Stimulated activated effector memory CD8-positive, alpha-beta T cell treated with anti-CD3 and anti-CD28 coated beads, Interleukin-12 subunit alpha, Interleukin-12 subunit beta, amount 100 ng/mL, for 72 hours (primary cell): Measurements from ENCODE around the gene TALDO1.

Source experiments
- ATAC-seq: fragments of 150-1000 bp; cut with Tn5 transposase; 2 replicates; pipeline ENCODE4 v1.10.0; 2021
- DNase-seq, 2 donors: peaks; one replicate each; pipeline ENCODE4 v3.0.0; 2021 to 2022; ENCODE audit warnings: low spot score in 2 of 2
- H3K27ac Mint-ChIP-seq: one replicate; pipeline ENCODE4 v1.8.0; 2022; ENCODE audit warnings: mild to moderate bottlenecking, mixed read lengths
- H3K36me3 Mint-ChIP-seq: one replicate; pipeline ENCODE4 v1.8.0; 2022; ENCODE audit warnings: mild to moderate bottlenecking, mixed read lengths
- H3K4me1 Mint-ChIP-seq: one replicate; pipeline ENCODE4 v1.8.0; 2022; ENCODE audit warnings: mixed read lengths
- H3K4me3 Mint-ChIP-seq: one replicate; pipeline ENCODE4 v1.8.0; 2022; ENCODE audit warnings: mild to moderate bottlenecking, mixed read lengths
- H3K9me3 Mint-ChIP-seq: one replicate; pipeline ENCODE4 v1.8.0; 2022; ENCODE audit warnings: mixed read lengths

The TALDO1 gene

DNA sequence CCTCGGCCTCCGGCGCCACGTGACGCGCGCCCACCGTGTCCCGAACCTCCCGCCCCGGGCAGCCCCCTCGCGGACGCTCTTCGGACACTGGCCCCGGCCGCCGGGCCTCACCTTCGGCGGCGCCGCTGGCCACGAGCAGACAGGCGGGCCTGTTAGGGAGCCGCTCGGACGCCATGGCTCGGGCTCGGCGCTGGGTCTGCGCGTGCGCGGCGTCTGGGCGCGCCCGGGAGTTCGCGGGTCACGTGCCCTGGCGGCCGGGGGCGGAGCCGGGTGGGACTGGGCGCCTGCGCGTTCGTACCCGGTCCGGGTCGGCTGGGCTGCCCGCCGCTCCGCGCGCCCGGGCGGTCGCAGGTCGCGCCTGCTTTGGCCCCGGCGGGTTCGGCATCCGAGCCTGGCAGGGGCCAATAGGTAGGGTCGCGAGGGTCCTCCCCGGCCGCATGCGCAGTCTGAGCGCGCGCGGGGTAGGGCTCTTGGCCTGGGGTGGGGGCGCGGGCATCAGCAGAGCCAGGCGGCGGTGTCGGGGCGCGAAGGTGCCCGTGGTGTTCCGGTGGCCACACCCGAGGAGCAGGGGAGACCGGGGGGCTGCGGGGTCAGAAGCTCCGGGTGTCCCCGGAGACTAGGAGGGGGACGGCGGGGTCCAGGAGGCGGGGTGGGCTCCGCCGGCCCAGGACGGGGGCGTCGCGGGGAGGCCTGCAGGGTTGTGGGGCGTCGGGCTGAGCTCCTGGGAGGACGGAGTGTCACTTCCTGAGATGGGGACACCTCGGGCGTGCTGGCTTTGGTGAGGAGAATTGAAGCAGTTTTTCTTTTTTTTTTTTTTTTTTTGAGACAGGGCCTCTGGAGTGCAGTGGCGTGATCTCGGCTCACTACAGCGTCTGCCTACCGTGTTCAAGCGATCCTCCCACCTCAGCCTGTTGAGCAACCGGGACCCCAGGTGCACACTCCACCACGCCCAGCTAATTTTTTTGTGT, 30.3 kb downstream of the TALDO1 start, which contains the start of gene GATD1:
TSS of gene GATD1 (minus strand) at position 200 of the 968 bp plus-strand sequence. CDS start at position 175, 25 bp downstream.
- Mint-ChIP-seq H3K36me3 (peaks cover 34% of the 10 kb centered on the region), H3K27ac (peak within 1 kb of the TSS; percentile 78), H3K9me3 (no peaks in the 10 kb centered on the region), H3K4me3 (peak within 1 kb of the TSS; percentile 76), H3K4me1 (peaks cover 20% of the 10 kb centered on the region)
- DNase-seq, result peak; percentile 96 to 98
- peak; percentile 88 for ATAC-seq

DNA sequence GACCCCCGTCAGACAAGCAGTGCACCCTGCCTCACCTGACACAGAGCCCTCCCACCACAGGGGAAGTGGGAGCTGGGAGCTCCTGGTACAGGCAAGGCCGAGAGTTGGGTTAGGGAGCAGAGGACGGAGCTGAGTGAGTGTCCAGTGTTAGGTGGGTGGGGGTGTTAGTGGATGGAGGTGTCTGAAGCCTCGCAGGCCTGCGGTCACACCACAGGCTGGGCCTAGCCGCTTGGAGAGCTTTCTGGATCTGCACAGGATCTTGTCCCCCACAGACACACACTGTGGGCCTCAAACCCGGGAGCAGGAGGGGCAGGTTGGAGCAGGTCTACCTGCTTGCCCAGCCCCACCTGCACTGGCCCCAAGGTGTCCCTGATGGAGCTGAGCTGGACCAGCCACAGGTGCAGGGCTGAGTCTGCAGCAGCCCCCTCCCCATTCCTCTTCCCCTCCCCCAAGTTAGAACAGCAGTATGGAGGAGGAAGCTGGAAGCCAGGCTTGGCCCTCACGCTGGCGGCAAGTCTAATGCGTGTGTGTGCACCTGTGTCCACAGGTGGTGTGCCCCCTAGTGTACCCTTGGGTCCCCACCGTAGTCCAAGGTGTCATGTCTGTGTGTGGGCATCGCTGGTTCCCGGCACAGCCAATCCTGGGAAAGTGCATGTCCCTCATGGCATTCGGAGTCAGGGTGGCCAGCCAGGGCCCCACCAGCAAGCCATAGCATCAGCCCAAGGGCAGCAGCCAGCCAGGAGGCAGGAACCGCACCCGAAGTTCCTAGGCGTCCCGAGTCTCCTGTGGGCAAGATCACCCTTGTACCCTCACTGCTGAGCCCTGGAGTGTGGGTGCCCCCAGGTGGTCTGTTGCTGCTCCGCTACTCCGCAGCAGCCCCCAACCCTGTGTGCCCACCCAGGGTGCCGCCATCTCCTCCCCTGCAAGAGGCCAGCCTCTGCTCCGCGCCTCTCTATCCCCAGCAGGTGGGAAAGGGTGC, 32.0 kb downstream of the TALDO1 start:
- Mint-ChIP-seq H3K4me1 (peaks cover 19% of the 10 kb centered on the region), H3K36me3 (peaks cover 25% of the 10 kb centered on the region), H3K4me3 (peak overlapping the region; percentile 76), H3K9me3 (no peaks in the 10 kb centered on the region), H3K27ac (no peak overlapping the region)
- no peak for ATAC-seq
- DNase-seq, result no peak

- peaks cover 14% of the 10 kb centered on the region for H3K4me1 Mint-ChIP-seq
- DNase-seq, result no peak
- H3K4me3 Mint-ChIP-seq, result no peak overlapping the region
- H3K36me3 Mint-ChIP-seq, result peaks cover 19% of the 10 kb centered on the region
- no peaks in the 10 kb centered on the region for H3K9me3 Mint-ChIP-seq
- H3K27ac Mint-ChIP-seq, result no peak overlapping the region
- no peak for ATAC-seq
Observed at GRCh38 chr11:779955-780532, 32.8 kb downstream of the TALDO1 start.

- no peaks in the 10 kb centered on the region for H3K9me3 Mint-ChIP-seq
- H3K36me3 Mint-ChIP-seq, result peaks cover 5% of the 10 kb centered on the region
- DNase-seq, result no peak
- no peak overlapping the region for H3K27ac Mint-ChIP-seq
- H3K4me1 Mint-ChIP-seq, result no peaks in the 10 kb centered on the region
- no peak overlapping the region for H3K4me3 Mint-ChIP-seq
- no peak for ATAC-seq
Observed at GRCh38 chr11:782264-783174, 35.3 kb downstream of the TALDO1 start.

DNA sequence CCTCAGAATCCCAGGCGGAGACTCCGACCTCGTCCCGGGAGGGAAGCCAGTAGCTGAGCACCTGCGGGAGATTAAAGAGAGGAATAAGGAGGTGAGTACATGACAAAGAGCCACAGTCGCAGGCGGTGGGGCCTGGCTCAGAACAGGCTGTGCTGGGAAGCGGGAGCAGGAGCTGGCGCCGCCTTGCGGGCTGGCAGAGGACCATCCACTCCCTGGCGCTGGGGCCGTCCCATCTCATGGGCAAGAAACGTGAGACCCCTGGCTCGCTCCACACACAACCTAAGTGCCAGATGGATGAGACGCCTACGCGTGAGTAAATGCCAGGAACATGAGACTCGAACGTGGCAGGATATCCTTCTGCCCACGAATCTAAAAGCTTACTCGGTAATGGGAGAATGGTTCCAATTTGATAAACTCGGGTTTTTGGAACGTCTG, 36.3 kb downstream of the TALDO1 start:
- Mint-ChIP-seq H3K9me3 (no peaks in the 10 kb centered on the region), H3K36me3 (peaks cover 7% of the 10 kb centered on the region), H3K4me3 (no peak overlapping the region), H3K4me1 (no peaks in the 10 kb centered on the region), H3K27ac (no peak overlapping the region)
- DNase-seq, result no peak
- peak; percentile 61 for ATAC-seq

GRCh38 chr11:786235-787083, 39.2 kb downstream of the TALDO1 start:
- H3K36me3 Mint-ChIP-seq, result peaks cover 12% of the 10 kb centered on the region
- ATAC-seq (no peak), DNase-seq (no peak)
- no peak overlapping the region for H3K27ac Mint-ChIP-seq
- no peak overlapping the region for H3K4me3 Mint-ChIP-seq
- H3K9me3 Mint-ChIP-seq, result no peaks in the 10 kb centered on the region
- no peaks in the 10 kb centered on the region for H3K4me1 Mint-ChIP-seq

DNA sequence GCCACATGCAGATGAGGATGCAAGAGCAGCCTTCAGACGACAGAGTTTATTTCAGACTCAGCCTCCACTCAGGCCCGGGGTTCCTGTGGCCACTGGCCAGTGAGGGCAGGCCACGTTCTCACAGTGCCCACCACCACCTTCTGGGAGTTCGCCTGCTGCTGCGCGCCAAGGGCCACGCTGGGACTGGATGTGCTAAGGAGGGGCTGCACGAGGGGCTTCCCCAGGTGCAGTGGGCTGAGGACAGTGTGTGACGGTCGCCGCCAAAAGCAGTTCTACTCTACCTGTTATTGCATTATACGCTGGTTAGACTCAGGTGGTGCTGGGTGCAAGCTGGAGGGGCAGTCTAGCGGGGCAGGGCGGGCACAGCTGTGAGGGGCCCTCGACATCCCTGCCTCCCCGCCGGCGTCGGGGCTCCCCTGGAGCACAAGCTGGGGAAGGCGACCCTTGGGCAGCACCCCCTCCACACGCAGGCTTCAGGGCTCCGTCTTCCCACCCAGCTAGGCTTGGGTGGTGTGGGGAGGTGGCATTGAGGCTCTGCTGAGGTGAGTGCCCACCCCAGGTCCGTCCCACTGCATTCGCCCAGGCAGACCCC, 39.9 kb downstream of the TALDO1 start:
- Mint-ChIP-seq H3K27ac (no peak overlapping the region), H3K4me1 (no peaks in the 10 kb centered on the region), H3K36me3 (peaks cover 17% of the 10 kb centered on the region), H3K4me3 (no peak overlapping the region), H3K9me3 (no peaks in the 10 kb centered on the region)
- ATAC-seq (no peak), DNase-seq (no peak)

GRCh38 chr11:788009-788640, 40.9 kb downstream of the TALDO1 start:
- ATAC-seq (no peak), DNase-seq (no peak)
- no peaks in the 10 kb centered on the region for H3K9me3 Mint-ChIP-seq
- no peak overlapping the region for H3K4me3 Mint-ChIP-seq
- peaks cover 20% of the 10 kb centered on the region for H3K36me3 Mint-ChIP-seq
- no peak overlapping the region for H3K27ac Mint-ChIP-seq
- no peaks in the 10 kb centered on the region for H3K4me1 Mint-ChIP-seq

DNA sequence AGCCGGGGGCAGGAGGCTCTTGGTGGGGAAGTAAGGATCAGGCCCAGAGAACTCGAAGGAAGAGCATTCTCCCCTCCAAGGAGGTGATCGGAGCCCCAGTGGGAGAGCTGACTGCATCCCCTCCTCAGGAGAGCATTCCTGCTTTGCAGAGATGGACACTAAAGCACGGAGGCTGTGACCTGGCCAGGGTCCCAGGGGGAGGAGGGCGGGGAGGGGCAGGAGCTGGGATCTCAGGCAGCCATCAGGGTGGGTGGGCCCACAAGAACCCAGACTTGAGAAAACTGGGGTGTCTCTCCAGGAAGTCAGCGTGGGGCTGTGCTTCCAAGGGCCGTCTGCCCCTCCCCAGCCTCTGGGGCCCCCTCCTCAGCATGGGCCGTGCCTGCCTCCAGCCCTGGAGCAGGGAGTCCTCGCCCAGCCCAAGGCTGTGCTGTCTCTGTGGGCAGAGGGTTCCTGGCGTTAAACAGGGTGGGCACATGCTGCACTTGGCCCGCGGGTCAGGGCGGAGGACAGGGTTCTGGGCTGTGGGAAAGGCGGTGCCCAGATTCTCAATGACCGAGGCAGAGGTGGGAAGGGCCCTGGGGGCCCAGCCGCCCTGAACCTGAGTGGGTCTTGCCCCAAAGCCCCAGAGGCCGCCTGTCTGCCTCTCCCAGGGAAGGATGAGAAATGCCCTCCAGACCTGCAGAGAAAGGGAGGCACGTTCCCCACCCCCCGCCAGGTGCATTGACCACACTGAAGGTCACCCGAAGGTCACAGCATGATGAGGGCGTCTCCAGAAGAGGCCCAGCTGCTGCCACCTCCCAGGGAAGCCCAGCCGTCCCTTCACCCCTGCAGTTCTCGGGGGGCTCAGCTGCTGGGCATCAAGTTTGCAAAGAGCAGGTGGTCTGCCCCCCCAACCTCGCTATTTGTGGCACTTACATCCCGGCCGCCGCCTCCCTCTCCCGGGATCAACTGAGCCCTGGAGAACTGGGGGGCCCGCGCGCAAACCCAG, 42.0 kb downstream of the TALDO1 start:
- H3K4me1 Mint-ChIP-seq, result no peaks in the 10 kb centered on the region
- no peaks in the 10 kb centered on the region for H3K9me3 Mint-ChIP-seq
- ATAC-seq, result no peak
- no peak for DNase-seq
- H3K4me3 Mint-ChIP-seq, result peak overlapping the region; percentile 25
- no peak overlapping the region for H3K27ac Mint-ChIP-seq
- peaks cover 29% of the 10 kb centered on the region for H3K36me3 Mint-ChIP-seq

- peak within 1 kb of the TSS; percentile 25 for H3K4me3 Mint-ChIP-seq
- H3K4me1 Mint-ChIP-seq, result no peaks in the 10 kb centered on the region
- peaks cover 35% of the 10 kb centered on the region for H3K36me3 Mint-ChIP-seq
- no peaks in the 10 kb centered on the region for H3K9me3 Mint-ChIP-seq
- DNase-seq (no peak), ATAC-seq (peak; percentile 44)
- H3K27ac Mint-ChIP-seq, result no peak within 1 kb of the TSS
Observed at GRCh38 chr11:789943-790342, 42.7 kb downstream of the TALDO1 start, which contains the start of gene CEND1. CEND1 (minus strand) TSS chr11:790090; CDS start chr11:788576, 1,514 bp downstream.

DNA sequence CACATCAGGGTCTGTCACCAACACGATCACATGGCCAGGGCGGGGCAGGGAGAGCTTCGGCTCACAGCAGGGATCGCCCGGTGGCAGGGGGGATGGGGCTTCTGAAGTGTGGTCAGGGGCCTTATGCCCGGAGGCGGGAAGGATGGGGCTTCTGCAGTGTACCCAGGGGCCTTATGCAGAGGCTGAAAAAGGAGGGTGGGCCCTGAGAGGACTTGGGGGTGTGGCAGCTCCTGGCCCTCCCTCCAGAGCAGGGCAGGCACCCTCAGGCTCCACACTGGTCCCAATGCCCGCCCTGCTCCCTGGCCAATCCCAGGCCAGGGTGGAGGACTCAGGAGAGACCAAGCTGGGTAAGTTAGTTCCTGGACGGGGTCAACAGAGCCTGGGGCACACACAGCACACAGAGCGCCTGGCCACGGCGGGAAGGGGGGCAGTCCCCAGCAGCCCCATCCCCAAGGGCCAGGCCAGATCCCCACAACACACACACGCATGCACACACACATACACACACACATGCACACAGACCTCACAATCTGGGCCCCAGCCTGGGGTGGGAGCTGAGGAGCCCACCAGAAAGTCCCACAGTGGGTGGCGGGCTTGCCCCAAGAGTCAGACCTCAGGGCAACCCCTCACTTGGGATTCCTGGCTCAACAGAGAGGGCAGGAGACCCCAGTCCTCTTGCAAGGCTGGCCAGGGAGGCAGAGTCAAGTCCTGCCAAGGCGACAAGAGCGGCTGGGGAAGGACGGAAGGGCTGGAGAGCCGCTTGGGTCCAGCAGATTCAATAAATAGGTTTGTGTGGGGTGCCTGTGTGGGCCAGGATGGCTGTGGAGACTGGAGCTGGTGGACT, 43.7 kb downstream of the TALDO1 start:
- Mint-ChIP-seq H3K4me3 (no peak overlapping the region), H3K9me3 (no peaks in the 10 kb centered on the region), H3K4me1 (peaks cover 3% of the 10 kb centered on the region), H3K36me3 (peaks cover 35% of the 10 kb centered on the region), H3K27ac (no peak overlapping the region)
- DNase-seq (no peak), ATAC-seq (peak; percentile 2)
